OCI-LY3 (cell line): Measurements from ENCODE around the gene MRM2.

Experiments
- H2AFZ ChIP-seq: fragments of 200-600, 300-600 bp; shearing (Covaris generic); 2 replicates; pipeline ENCODE4 v1.6.0; 2014; ENCODE audit warnings: antibody characterized with exemption, low read depth, low read length
- H3K27ac ChIP-seq: fragments of 200-600, 300-600 bp; sonication (generic); 2 replicates; pipeline ENCODE4 v1.5.1; 2014; ENCODE audit warnings: mild to moderate bottlenecking, low read length, moderate library complexity, mixed read lengths
- H3K27me3 ChIP-seq: fragments of 200-600, 300-600 bp; sonication (generic); 2 replicates; pipeline ENCODE4 v1.6.1; 2014; ENCODE audit warnings: low read depth, low read length, mixed read lengths
- H3K36me3 ChIP-seq: fragments of 200-600, 300-600 bp; sonication (generic); replicated peaks from 2 replicates; pipeline ENCODE3; 2014; ENCODE audit warnings: low read depth, low read length, mixed read lengths
- H3K4me1 ChIP-seq: fragments of 300-600, 200-600 bp; sonication (generic); 2 replicates; pipeline ENCODE4 v1.6.1; 2014; ENCODE audit warnings: low read length, mixed read lengths
- H3K4me2 ChIP-seq: fragments of 200-600, 300-600 bp; sonication (generic); 2 replicates; pipeline ENCODE4 v1.6.1; 2014; ENCODE audit warnings: low read length, mixed read lengths
- H3K4me3 ChIP-seq: fragments of 300-600, 200-600 bp; sonication (generic); 2 replicates; pipeline ENCODE4 v1.5.1; 2014; ENCODE audit warnings: antibody characterized with exemption, mild to moderate bottlenecking, low read length, moderate library complexity
- H3K79me2 ChIP-seq: fragments of 300-600, 200-600 bp; shearing (Covaris generic); 2 replicates; pipeline ENCODE4 v1.6.1; 2014; ENCODE audit warnings: mild to moderate bottlenecking, low read length, mixed read lengths
- H3K9ac ChIP-seq: fragments of 300-600, 200-600 bp; shearing (Covaris generic); 2 replicates; pipeline ENCODE4 v1.6.0; 2014; ENCODE audit warnings: mild to moderate bottlenecking, low read length, moderate library complexity
- H3K9me3 ChIP-seq: fragments of 200-600, 300-600 bp; shearing (Covaris generic); 2 replicates; pipeline ENCODE4 v1.6.1; 2014; ENCODE audit warnings: low read length, mixed read lengths; ENCODE audit not compliant: insufficient read depth
- H4K20me1 ChIP-seq: fragments of 200-600, 300-600 bp; sonication (generic); 2 replicates; pipeline ENCODE4 v1.6.1; 2016; ENCODE audit warnings: low read length, mixed read lengths; ENCODE audit not compliant: insufficient read depth
- EZH2phosphoT487 ChIP-seq: fragments of 200-600 bp; shearing (Covaris generic); IDR thresholded peaks from 2 replicates; pipeline ENCODE4 v1.6.1; 2018; ENCODE audit warnings: antibody characterized with exemption, mixed run types, low read depth
- TF ChIP-seq, protein P1 (sequence below): fragments of 200-600, 300-600 bp; sonication (generic); IDR thresholded peaks from 2 replicates; pipeline ENCODE4 v1.5.1; 2014; ENCODE audit warnings: antibody characterized with exemption, low read length, low read depth

The MRM2 gene

DNA sequence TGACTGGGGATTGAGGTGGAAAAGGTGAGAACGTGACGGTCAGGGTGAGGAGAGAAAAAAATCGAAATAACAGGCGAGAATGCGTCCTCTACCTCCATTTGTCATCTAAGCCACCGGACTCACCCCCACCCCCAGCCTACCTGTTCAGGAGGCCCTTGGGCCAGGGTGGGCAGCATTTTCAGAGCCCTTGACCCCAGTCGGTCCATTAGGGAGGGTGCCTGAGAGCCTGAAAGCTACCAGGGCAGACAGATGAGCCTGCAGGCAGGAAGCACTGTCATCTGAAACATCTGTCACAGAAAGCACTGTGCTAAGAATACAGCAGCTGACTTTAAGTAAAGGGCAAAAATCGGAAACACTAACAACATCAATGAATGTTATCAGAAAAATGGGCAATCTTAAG, 56.3 kb downstream of the MRM2 start:
- Histone ChIP-seq H3K36me3 (peaks cover 13% of the 10 kb centered on the region), H3K4me3 (no peak overlapping the region), H3K4me2 (no peak overlapping the region), H3K4me1 (peaks cover 6% of the 10 kb centered on the region; the same call in 1 of the 2 replicates), H2AFZ (no peak overlapping the region), H3K9me3 (no peaks in the 10 kb centered on the region), H3K27ac (no peak overlapping the region), H3K9ac (no peak overlapping the region), H3K79me2 (no peaks in the 10 kb centered on the region), H4K20me1 (no peaks in the 10 kb centered on the region), H3K27me3 (no peaks in the 10 kb centered on the region)
- TF ChIP-seq, protein P1, sequence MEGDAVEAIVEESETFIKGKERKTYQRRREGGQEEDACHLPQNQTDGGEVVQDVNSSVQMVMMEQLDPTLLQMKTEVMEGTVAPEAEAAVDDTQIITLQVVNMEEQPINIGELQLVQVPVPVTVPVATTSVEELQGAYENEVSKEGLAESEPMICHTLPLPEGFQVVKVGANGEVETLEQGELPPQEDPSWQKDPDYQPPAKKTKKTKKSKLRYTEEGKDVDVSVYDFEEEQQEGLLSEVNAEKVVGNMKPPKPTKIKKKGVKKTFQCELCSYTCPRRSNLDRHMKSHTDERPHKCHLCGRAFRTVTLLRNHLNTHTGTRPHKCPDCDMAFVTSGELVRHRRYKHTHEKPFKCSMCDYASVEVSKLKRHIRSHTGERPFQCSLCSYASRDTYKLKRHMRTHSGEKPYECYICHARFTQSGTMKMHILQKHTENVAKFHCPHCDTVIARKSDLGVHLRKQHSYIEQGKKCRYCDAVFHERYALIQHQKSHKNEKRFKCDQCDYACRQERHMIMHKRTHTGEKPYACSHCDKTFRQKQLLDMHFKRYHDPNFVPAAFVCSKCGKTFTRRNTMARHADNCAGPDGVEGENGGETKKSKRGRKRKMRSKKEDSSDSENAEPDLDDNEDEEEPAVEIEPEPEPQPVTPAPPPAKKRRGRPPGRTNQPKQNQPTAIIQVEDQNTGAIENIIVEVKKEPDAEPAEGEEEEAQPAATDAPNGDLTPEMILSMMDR: no peak
- TF ChIP-seq EZH2phosphoT487: no peak
